Endothelial cell of umbilical vein (primary cell): ENCODE measurements around the gene METTL15. TPM values are rescaled to one million over a fixed set of nuclear protein-coding genes. Genes with fewer than 3 reads are reported as not detected.

Experiments
- BruUV-seq: library from RNA; stranded (reverse); fragments of 400-500 nt; replicated peaks from 2 replicates; lab custom pipeline; 2021; lab: Mats Ljungman, UMichigan
- CTCF ChIA-PET: fragments of 300-600, 350-600 bp; sonication (Branson Sonifier 250); formaldehyde crosslinking; loops from one replicate; lab custom pipeline; 2021; ENCODE audit warnings: antibody characterized with exemption, inconsistent platforms; lab: Charles Lee
- POLR2A ChIA-PET: fragments of 300-600, 350-600 bp; sonication (Branson Sonifier 250); formaldehyde crosslinking; loops from one replicate; lab custom pipeline; 2021; ENCODE audit warnings: antibody characterized with exemption, inconsistent platforms; lab: Charles Lee
- DNase-seq: peaks from one replicate; pipeline ENCODE4 v3.0.0-alpha.2; 2011; ENCODE audit warnings: low read depth, low spot score
- FAIRE-seq: peaks from 2 replicates; lab custom pipeline; 2011; peaks lifted over from hg19 to GRCh38; lab: Jason Lieb, UNC
- H2AFZ ChIP-seq: 2 replicates; pipeline ENCODE4 v1.6.0; 2012; ENCODE audit warnings: low read depth, low read length, control low read depth, inconsistent platforms
- H3K27ac ChIP-seq: 2 replicates; pipeline ENCODE4 v1.5.1; 2011; ENCODE audit warnings: low read depth, mild to moderate bottlenecking, control low read depth, low read length, moderate library complexity; ENCODE audit not compliant: insufficient read depth
- H3K27me3 ChIP-seq, 2 experiments: 2 replicates each; pipeline versions ENCODE4 v1.6.0 to v1.6.1; 2011; ENCODE audit warnings: low read length in 2 of 2, mixed read lengths in 1 of 2; ENCODE audit not compliant: control insufficient read depth in 2 of 2, insufficient read depth in 2 of 2
- H3K36me3 ChIP-seq, 2 experiments: 2 replicates in 1 of 2; 3 replicates in 1 of 2; pipeline ENCODE4 v1.5.1; 2011; ENCODE audit warnings: low read length in 2 of 2, mild to moderate bottlenecking in 1 of 2, moderate library complexity in 1 of 2; ENCODE audit not compliant: control insufficient read depth in 2 of 2, insufficient read depth in 2 of 2; ENCODE audit errors: extremely low read depth in 1 of 2
- H3K4me1 ChIP-seq: 3 replicates; pipeline ENCODE4 v1.5.1; 2011; ENCODE audit warnings: mild to moderate bottlenecking, low read length; ENCODE audit not compliant: control insufficient read depth, insufficient read depth; ENCODE audit errors: extremely low read depth
- H3K4me2 ChIP-seq: 2 replicates; pipeline ENCODE4 v1.6.1; 2011; ENCODE audit warnings: low read length, control low read depth, mixed read lengths; ENCODE audit not compliant: insufficient read depth
- H3K4me3 ChIP-seq, 3 experiments: fragments of 200-600 bp in 1 of 3; sonication (generic), shearing (Covaris generic) in 1 of 3; replicated peaks in 1 of 3; 2 replicates each; pipeline ENCODE4 v1.5.1; 2011 to 2016; ENCODE audit warnings: control low read depth in 3 of 3, low read length in 3 of 3, mild to moderate bottlenecking in 2 of 3, inconsistent platforms in 1 of 3, low read depth in 1 of 3, moderate library complexity in 1 of 3; ENCODE audit not compliant: insufficient read depth in 1 of 3
- H3K79me2 ChIP-seq: 2 replicates; pipeline ENCODE4 v1.6.0; 2012; ENCODE audit warnings: low read length, inconsistent platforms; ENCODE audit not compliant: control insufficient read depth, insufficient read depth
- H3K9ac ChIP-seq: replicated peaks from 2 replicates; pipeline ENCODE3; 2011; ENCODE audit warnings: low read length, control low read depth; ENCODE audit not compliant: insufficient read depth; ENCODE audit errors: extremely low read depth
- H3K9me1 ChIP-seq: replicated peaks from 3 replicates; pipeline ENCODE4 v1.6.0; 2011; ENCODE audit warnings: mild to moderate bottlenecking, low read length; ENCODE audit not compliant: control insufficient read depth, insufficient read depth; ENCODE audit errors: extremely low read depth
- H3K9me3 ChIP-seq: replicated peaks from 2 replicates; pipeline ENCODE4 v1.5.1; 2012; ENCODE audit warnings: low read length, inconsistent platforms; ENCODE audit not compliant: control insufficient read depth, insufficient read depth
- H4K20me1 ChIP-seq: replicated peaks from 2 replicates; pipeline ENCODE3; 2011; ENCODE audit warnings: mild to moderate bottlenecking, low read length; ENCODE audit not compliant: control insufficient read depth, insufficient read depth; ENCODE audit errors: extremely low read depth
- EZH2 ChIP-seq: IDR thresholded peaks from 2 replicates; pipeline ENCODE4 v1.6.1; 2012; ENCODE audit warnings: borderline replicate concordance, low read depth, mild to moderate bottlenecking, moderate library complexity, low read length, inconsistent platforms; ENCODE audit not compliant: severe bottlenecking
- FOS ChIP-seq: IDR thresholded peaks from 2 replicates; pipeline ENCODE4 v1.6.1; 2011; ENCODE audit warnings: mild to moderate bottlenecking, low read length, moderate library complexity, borderline replicate concordance; ENCODE audit not compliant: insufficient read depth
- GATA2 ChIP-seq: IDR thresholded peaks from 2 replicates; pipeline ENCODE4 v1.7.0; 2011; ENCODE audit warnings: low read depth, mild to moderate bottlenecking, moderate library complexity, mixed read lengths, low read length; ENCODE audit not compliant: insufficient read length, insufficient read depth
- JUN ChIP-seq: IDR thresholded peaks from 2 replicates; pipeline ENCODE4 v1.6.1; 2011; ENCODE audit warnings: borderline replicate concordance, low read depth; ENCODE audit not compliant: insufficient read length, insufficient read depth
- MYC ChIP-seq: IDR thresholded peaks from one replicate; pipeline ENCODE4 v1.6.1; 2011; ENCODE audit warnings: mild to moderate bottlenecking, low read depth, low read length
- POLR2A ChIP-seq: IDR thresholded peaks from 2 replicates; pipeline ENCODE4 v1.6.1; 2012; ENCODE audit warnings: low read depth, mild to moderate bottlenecking, control low read depth, low read length
- POLR2AphosphoS5 ChIP-seq: IDR thresholded peaks from 2 replicates; pipeline ENCODE4 v1.6.1; 2012; ENCODE audit warnings: low read depth, mild to moderate bottlenecking, control low read depth, low read length, moderate library complexity; ENCODE audit not compliant: insufficient read depth
- dilution Hi-C: fragments of 300-500 bp; cut with MboI; formaldehyde crosslinking; loops from one replicate; pipeline ENCODE4 v1.15.0; 2019; ENCODE audit warnings: low sequenced_read_pairs; ENCODE audit not compliant: extremely low pct_ligation_motif_present
- intact Hi-C: fragments of 100-400 bp; cut with micrococcal nuclease; formaldehyde crosslinking; loops from one replicate; pipeline ENCODE4 v1.10.0; 2022
- polyA plus RNA-seq, 4 experiments: library from polyadenylated mRNA; depleted of rRNA in 3 of 4; stranded (reverse) in 3 of 4; unstranded in 1 of 4; fragments of >200 nt; gene quantifications; 2 replicates each; pipeline versions ENCODE4 v1.2.1 to v1.2.3, GENCODE V29; 2011 to 2012; ENCODE audit warnings: missing spikeins in 1 of 4
- total RNA-seq: library from RNA; stranded (reverse); gene quantifications from 2 replicates; pipeline ENCODE4 v1.2.3, GENCODE V29; 2021
- TF ChIP-seq, protein P1 (sequence below): IDR thresholded peaks from 2 replicates; pipeline ENCODE4 v1.6.1; 2011; ENCODE audit not compliant: insufficient read depth, insufficient read length
- TF ChIP-seq, protein P2 (sequence below), 2 donors: IDR thresholded peaks; 1 replicate in 1 of 2; 2 replicates in 1 of 2; pipeline ENCODE4 v1.5.1; 2011; ENCODE audit warnings: low read length in 2 of 2, mild to moderate bottlenecking in 2 of 2, moderate library complexity in 2 of 2, control low read depth in 1 of 2, inconsistent platforms in 1 of 2, low read depth in 1 of 2; ENCODE audit not compliant: insufficient read depth in 1 of 2; ENCODE audit errors: extremely low read depth in 1 of 2

The METTL15 gene
- total and polyA plus RNA-seq, 2 donors (not counting 3 experiments of a cell fraction or from before 2014, with no cell fraction given), result 3.2 to 12.1 TPM

DNA sequence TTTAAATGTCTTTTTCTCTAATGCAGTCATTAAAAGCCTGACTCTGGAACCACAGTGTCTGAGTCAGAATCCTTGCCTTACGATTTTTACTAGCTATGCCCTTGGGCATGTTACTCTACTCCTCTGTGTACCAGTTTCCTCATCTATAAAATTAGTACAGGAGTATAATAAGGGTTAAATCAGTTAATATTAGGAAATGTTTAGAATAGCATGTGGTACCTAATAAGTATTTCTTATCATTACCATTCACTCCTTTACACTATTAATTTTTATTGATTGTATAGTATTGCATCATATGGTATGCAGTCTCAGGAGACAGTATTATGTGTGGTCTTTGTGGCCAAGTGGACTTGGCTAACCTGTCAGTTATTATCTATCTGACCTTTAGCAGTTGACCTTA is 68.2 kb downstream of the METTL15 start:
- dilution Hi-C loops, result no loop called here
- H3K27me3 ChIP-seq, result no peaks in the 10 kb centered on the region
- H4K20me1 ChIP-seq, result no peaks in the 10 kb centered on the region
- H3K9me1 ChIP-seq, result no peaks in the 10 kb centered on the region
- FAIRE-seq (no peak), DNase-seq (no peak)
- BruUV-seq, result no TSS peak
- H3K4me1 ChIP-seq, result no peaks in the 10 kb centered on the region
- TF ChIP-seq FOS, result no peak
- no peak for TF ChIP-seq MYC
- no peak for TF ChIP-seq GATA2
- TF ChIP-seq POLR2AphosphoS5, result no peak
- TF ChIP-seq, protein P1, sequence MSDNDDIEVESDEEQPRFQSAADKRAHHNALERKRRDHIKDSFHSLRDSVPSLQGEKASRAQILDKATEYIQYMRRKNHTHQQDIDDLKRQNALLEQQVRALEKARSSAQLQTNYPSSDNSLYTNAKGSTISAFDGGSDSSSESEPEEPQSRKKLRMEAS, result no peak
- no peak for TF ChIP-seq JUN
- TF ChIP-seq EZH2, result no peak
- no peak for TF ChIP-seq POLR2A
- TF ChIP-seq, protein P2, sequence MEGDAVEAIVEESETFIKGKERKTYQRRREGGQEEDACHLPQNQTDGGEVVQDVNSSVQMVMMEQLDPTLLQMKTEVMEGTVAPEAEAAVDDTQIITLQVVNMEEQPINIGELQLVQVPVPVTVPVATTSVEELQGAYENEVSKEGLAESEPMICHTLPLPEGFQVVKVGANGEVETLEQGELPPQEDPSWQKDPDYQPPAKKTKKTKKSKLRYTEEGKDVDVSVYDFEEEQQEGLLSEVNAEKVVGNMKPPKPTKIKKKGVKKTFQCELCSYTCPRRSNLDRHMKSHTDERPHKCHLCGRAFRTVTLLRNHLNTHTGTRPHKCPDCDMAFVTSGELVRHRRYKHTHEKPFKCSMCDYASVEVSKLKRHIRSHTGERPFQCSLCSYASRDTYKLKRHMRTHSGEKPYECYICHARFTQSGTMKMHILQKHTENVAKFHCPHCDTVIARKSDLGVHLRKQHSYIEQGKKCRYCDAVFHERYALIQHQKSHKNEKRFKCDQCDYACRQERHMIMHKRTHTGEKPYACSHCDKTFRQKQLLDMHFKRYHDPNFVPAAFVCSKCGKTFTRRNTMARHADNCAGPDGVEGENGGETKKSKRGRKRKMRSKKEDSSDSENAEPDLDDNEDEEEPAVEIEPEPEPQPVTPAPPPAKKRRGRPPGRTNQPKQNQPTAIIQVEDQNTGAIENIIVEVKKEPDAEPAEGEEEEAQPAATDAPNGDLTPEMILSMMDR (IDR thresholded peaks at IDR 0.05; ENCODE audit: extremely low read depth in 1 of 2, insufficient read depth in 1 of 2, low read depth in 1 of 2, low read length in 2 of 2), result no peak
- H3K36me3 ChIP-seq, result no peaks in the 10 kb centered on the region
- intact Hi-C loops, result no loop called here
- no peaks in the 10 kb centered on the region for H3K9me3 ChIP-seq
- no peak overlapping the region for H3K27ac ChIP-seq
- H3K4me2 ChIP-seq, result no peak overlapping the region
- no peak overlapping the region for H3K9ac ChIP-seq
- H3K4me3 ChIP-seq, result no peak overlapping the region
- POLR2A ChIA-PET, result no interaction called here
- CTCF ChIA-PET, result no interaction called here
- H3K79me2 ChIP-seq, result no peaks in the 10 kb centered on the region
- no peak overlapping the region for H2AFZ ChIP-seq
